ENCODE results near the gene COX4I2. TPM values are rescaled to one million over a fixed set of nuclear protein-coding genes. Genes with fewer than 3 reads are reported as not detected.
A peak's percentile ranks its signal among the peaks of the same experiment; 100 is the strongest.

Gene COX4I2
- total RNA-seq, 1 experiment from 2014 or later = not detected

DNA sequence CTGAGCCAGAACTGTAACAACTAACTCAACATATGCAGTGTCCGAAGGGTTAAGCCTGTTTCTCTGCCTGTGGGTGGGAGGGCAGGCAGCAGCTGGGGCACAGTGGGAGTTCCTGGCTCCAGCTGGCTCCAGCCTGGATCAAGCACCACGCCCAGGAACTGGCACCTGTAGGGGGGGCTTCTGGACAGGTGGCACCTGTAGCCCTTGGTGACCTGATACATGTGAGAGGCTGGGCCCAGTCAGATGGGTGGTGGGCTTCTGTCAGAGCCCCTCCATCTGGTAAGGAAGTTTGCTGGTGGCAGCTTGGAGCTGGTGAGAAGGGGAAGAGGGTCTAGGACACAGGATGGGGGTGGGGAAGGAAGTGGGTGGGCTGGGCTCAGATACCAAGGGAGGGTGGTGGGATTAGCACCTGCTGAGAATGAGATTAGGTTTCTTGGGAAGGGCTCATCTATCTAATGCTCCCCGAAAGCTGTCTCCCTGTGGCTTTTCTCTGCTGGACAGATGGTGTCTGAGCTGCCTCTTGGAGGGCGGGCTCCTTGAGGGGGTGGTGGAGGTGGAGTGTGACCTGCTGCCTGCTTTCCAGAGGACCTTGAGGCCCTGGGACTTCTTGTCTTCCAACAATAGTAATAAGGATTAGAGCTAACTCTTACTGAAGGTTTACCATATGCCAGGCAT is 56.4 kb downstream of the COX4I2 start:
- TF ChIP-seq, protein P1, sequence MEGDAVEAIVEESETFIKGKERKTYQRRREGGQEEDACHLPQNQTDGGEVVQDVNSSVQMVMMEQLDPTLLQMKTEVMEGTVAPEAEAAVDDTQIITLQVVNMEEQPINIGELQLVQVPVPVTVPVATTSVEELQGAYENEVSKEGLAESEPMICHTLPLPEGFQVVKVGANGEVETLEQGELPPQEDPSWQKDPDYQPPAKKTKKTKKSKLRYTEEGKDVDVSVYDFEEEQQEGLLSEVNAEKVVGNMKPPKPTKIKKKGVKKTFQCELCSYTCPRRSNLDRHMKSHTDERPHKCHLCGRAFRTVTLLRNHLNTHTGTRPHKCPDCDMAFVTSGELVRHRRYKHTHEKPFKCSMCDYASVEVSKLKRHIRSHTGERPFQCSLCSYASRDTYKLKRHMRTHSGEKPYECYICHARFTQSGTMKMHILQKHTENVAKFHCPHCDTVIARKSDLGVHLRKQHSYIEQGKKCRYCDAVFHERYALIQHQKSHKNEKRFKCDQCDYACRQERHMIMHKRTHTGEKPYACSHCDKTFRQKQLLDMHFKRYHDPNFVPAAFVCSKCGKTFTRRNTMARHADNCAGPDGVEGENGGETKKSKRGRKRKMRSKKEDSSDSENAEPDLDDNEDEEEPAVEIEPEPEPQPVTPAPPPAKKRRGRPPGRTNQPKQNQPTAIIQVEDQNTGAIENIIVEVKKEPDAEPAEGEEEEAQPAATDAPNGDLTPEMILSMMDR (conservative IDR thresholded peaks at IDR 0.05; ENCODE audit: low read depth, low read length) = no peak
- TF ChIP-seq EZH2 (IDR thresholded peaks at IDR 0.05; ENCODE audit: borderline replicate concordance, low read depth, low read length, poor library complexity, severe bottlenecking) = no peak
- no TSS peak for BruUV-seq (replicated peaks)
- CTCF ChIA-PET = interaction anchor here (0.6 to 1.3 kb wide), 2 partner anchors 32 to 62 kb away, joined by 4 to 6 read pairs; no protein-coding TSS in a partner anchor
- peaks cover 47% of the 10 kb centered on the region for H3K4me1 ChIP-seq (ENCODE audit: insufficient read depth, low read length, poor library complexity, severe bottlenecking)
- intact Hi-C loops (cut with micrococcal nuclease; ENCODE audit: unreplicated experiment) = no loop called here
- H3K27ac ChIP-seq (ENCODE audit: low read depth, low read length, poor library complexity, severe bottlenecking) = peak overlapping the region; percentile 52
- H3K36me3 ChIP-seq (ENCODE audit: insufficient read depth, low read length, poor library complexity, severe bottlenecking) = peaks cover 15% of the 10 kb centered on the region
- no peaks in the 10 kb centered on the region for H3K9me3 ChIP-seq (ENCODE audit: low read depth, low read length, poor library complexity, severe bottlenecking)
- POLR2A ChIA-PET (ENCODE audit: low non-redundant PET) = no interaction called here
- peak; percentile 49 for DNase-seq (ENCODE audit: low spot score)
- H3K27me3 ChIP-seq (replicated peaks; ENCODE audit: insufficient read depth, low read depth, low read length, poor library complexity) = no peaks in the 10 kb centered on the region
- no peak overlapping the region for H3K4me3 ChIP-seq (ENCODE audit: low read depth, low read length, poor library complexity, severe bottlenecking)

Small RNAs within 50 kb of the gene (microRNA-seq; reads per million reads assigned to microRNA genes)
- gene MIR3193 = not detected

Other genes starting within 250 kb of the COX4I2 start
- gene DEFB119, start 247.3 kb upstream of the COX4I2 start, total RNA-seq (2021) = not detected in 2 replicates
- gene DEFB121, start 231.7 kb upstream of the COX4I2 start, total RNA-seq (2021) = not detected in 2 replicates
- not detected in 2 replicates for gene DEFB123, start 197.3 kb upstream of the COX4I2 start, total RNA-seq (2021)
- gene DEFB124, start 162.8 kb upstream of the COX4I2 start, total RNA-seq (2021) = not detected in 2 replicates
- gene REM1, start 162.6 kb upstream of the COX4I2 start, total RNA-seq (2021) = not detected in 2 replicates
- gene HM13, start 123.5 kb upstream of the COX4I2 start, total RNA-seq (2021) = 182 and 196 TPM in 2 replicates
- gene ID1, start 32.6 kb upstream of the COX4I2 start, total RNA-seq (2021) = 24.6 and 39.3 TPM in 2 replicates
- 44.5 and 47.8 TPM in 2 replicates for gene BCL2L1, start 85.0 kb downstream of the COX4I2 start, total RNA-seq (2021)
- gene TPX2, start 101.4 kb downstream of the COX4I2 start, total RNA-seq (2021) = 187 and 189 TPM in 2 replicates
- gene MYLK2, start 181.4 kb downstream of the COX4I2 start, total RNA-seq (2021) = 1.2 and 1.3 TPM in 2 replicates
- gene FOXS1, start 207.7 kb downstream of the COX4I2 start, total RNA-seq (2021) = not detected in 2 replicates
- gene DUSP15, start 232.6 kb downstream of the COX4I2 start, total RNA-seq (2021) = 0.31 TPM in 1 of 2 replicates, not detected in the other
- not detected in 2 replicates for gene TTLL9, start 232.7 kb downstream of the COX4I2 start, total RNA-seq (2021)

Measured in A673 (cell line).